SK-N-SH treated with all-trans-retinoic acid at 6 μM for 48 hours (cell line): ENCODE data around the gene CRYL1.

Source experiments
- ATAC-seq: fragments of 200-7000 bp; cut with Tn5 transposase; 3 replicates; pipeline ENCODE4 v1.9.1; 2020; ENCODE audit warnings: mild to moderate bottlenecking, moderate library complexity
- ARNTL ChIP-seq: fragments of 450-650 bp; formaldehyde crosslinking; IDR thresholded peaks from 2 replicates; pipeline ENCODE4 v1.5.0; 2020; ENCODE audit warnings: low read depth, mild to moderate bottlenecking, moderate library complexity, borderline replicate concordance
- BACH2 ChIP-seq: fragments of 250-450 bp; sonication (Bioruptor Pico); IDR thresholded peaks from 2 replicates; pipeline ENCODE4 v1.9.0; 2021; ENCODE audit warnings: mild to moderate bottlenecking, borderline replicate concordance
- CREB5 ChIP-seq: fragments of 250-450 bp; sonication (Bioruptor Pico); IDR thresholded peaks from 2 replicates; pipeline ENCODE4 v1.5.1; 2020; ENCODE audit warnings: low read depth, mild to moderate bottlenecking, moderate library complexity
- CSDC2 ChIP-seq: fragments of 250-450 bp; sonication (Bioruptor Pico); IDR thresholded peaks from 2 replicates; pipeline ENCODE4 v1.5.0; 2020; ENCODE audit warnings: mild to moderate bottlenecking, moderate library complexity
- ESRRG ChIP-seq: fragments of 250-450 bp; sonication (Bioruptor Pico); IDR thresholded peaks from 2 replicates; pipeline ENCODE4 v1.6.1; 2021; ENCODE audit warnings: mild to moderate bottlenecking
- GLIS3 ChIP-seq: fragments of 250-450 bp; sonication (Bioruptor Pico); IDR thresholded peaks from 2 replicates; pipeline ENCODE4 v1.5.0; 2020; ENCODE audit warnings: mild to moderate bottlenecking, moderate library complexity
- ISL1 ChIP-seq: fragments of 250-450 bp; sonication (Bioruptor Pico); IDR thresholded peaks from 2 replicates; pipeline ENCODE4 v2.1.2; 2022; ENCODE audit warnings: mild to moderate bottlenecking, moderate library complexity
- OSR1 ChIP-seq: fragments of 250-450 bp; sonication (Bioruptor Pico); IDR thresholded peaks from 2 replicates; pipeline ENCODE4 v1.8.0; 2022; ENCODE audit warnings: moderate library complexity, mild to moderate bottlenecking, inconsistent platforms
- POU6F1 ChIP-seq: fragments of 250-450 bp; sonication (Bioruptor Pico); IDR thresholded peaks from 2 replicates; pipeline ENCODE4 v1.8.0; 2021; ENCODE audit warnings: low read depth, mild to moderate bottlenecking, moderate library complexity, borderline replicate concordance
- PPARA ChIP-seq: fragments of 250-450 bp; sonication (Bioruptor Pico); IDR thresholded peaks from 2 replicates; pipeline ENCODE4 v1.5.0; 2020; ENCODE audit warnings: mild to moderate bottlenecking, borderline replicate concordance
- RARB ChIP-seq: fragments of 250-450 bp; sonication (Bioruptor Pico); IDR thresholded peaks from 2 replicates; pipeline ENCODE4 v1.8.0; 2021; ENCODE audit warnings: mild to moderate bottlenecking, moderate library complexity
- SNAI2 ChIP-seq: fragments of 250-450 bp; sonication (Bioruptor Pico); IDR thresholded peaks from 2 replicates; pipeline ENCODE4 v1.5.0; 2020; ENCODE audit warnings: mild to moderate bottlenecking, moderate library complexity
- TCF4 ChIP-seq: fragments of 250-450 bp; sonication (Bioruptor Pico); IDR thresholded peaks from 2 replicates; pipeline ENCODE4 v1.8.0; 2021; ENCODE audit warnings: mild to moderate bottlenecking, moderate library complexity, borderline replicate concordance
- ZFP3 ChIP-seq: fragments of 250-450 bp; sonication (Bioruptor Pico); IDR thresholded peaks from 2 replicates; pipeline ENCODE4 v1.5.0; 2020; ENCODE audit warnings: mild to moderate bottlenecking, moderate library complexity
- ZFP30 ChIP-seq: fragments of 450-650 bp; formaldehyde crosslinking; IDR thresholded peaks from 2 replicates; pipeline ENCODE4 v1.5.0; 2022; ENCODE audit warnings: mild to moderate bottlenecking, moderate library complexity
- ZNF565 ChIP-seq: fragments of 450-650 bp; formaldehyde crosslinking; conservative IDR thresholded peaks from 2 replicates; pipeline ENCODE4 v1.5.0; 2020; ENCODE audit warnings: low read depth, mild to moderate bottlenecking, moderate library complexity
- ZNF8 ChIP-seq: fragments of 450-650 bp; formaldehyde crosslinking; IDR thresholded peaks from 2 replicates; pipeline ENCODE4 v1.5.0; 2020; ENCODE audit warnings: mild to moderate bottlenecking, moderate library complexity
- TF ChIP-seq, protein P1 (sequence below): fragments of 250-450 bp; sonication (Bioruptor Pico); IDR thresholded peaks from 2 replicates; pipeline ENCODE4 v1.8.0; 2020; ENCODE audit warnings: mild to moderate bottlenecking, moderate library complexity, borderline replicate concordance
- TF ChIP-seq, protein P2 (sequence below): fragments of 250-450 bp; sonication (Bioruptor Pico); IDR thresholded peaks from 2 replicates; pipeline ENCODE4 v1.5.1; 2021; ENCODE audit warnings: mild to moderate bottlenecking, moderate library complexity
- TF ChIP-seq, protein P3 (sequence below): fragments of 250-450 bp; sonication (Bioruptor Pico); IDR thresholded peaks from 2 replicates; pipeline ENCODE4 v1.5.0; 2020; ENCODE audit warnings: mild to moderate bottlenecking, moderate library complexity

Gene CRYL1

GRCh38 chr13:20418953-20419352 lies 106.7 kb downstream of the CRYL1 start:
- ATAC-seq = no peak
- TF ChIP-seq CREB5 (CRISPR knock-in tag) (no peak), SNAI2 (CRISPR knock-in tag) (no peak), ISL1 (no peak), PPARA (CRISPR knock-in tag) (no peak), ZFP3 (CRISPR knock-in tag) (no peak), BACH2 (no peak), RARB (CRISPR knock-in tag) (no peak)
- TF ChIP-seq, protein P1, sequence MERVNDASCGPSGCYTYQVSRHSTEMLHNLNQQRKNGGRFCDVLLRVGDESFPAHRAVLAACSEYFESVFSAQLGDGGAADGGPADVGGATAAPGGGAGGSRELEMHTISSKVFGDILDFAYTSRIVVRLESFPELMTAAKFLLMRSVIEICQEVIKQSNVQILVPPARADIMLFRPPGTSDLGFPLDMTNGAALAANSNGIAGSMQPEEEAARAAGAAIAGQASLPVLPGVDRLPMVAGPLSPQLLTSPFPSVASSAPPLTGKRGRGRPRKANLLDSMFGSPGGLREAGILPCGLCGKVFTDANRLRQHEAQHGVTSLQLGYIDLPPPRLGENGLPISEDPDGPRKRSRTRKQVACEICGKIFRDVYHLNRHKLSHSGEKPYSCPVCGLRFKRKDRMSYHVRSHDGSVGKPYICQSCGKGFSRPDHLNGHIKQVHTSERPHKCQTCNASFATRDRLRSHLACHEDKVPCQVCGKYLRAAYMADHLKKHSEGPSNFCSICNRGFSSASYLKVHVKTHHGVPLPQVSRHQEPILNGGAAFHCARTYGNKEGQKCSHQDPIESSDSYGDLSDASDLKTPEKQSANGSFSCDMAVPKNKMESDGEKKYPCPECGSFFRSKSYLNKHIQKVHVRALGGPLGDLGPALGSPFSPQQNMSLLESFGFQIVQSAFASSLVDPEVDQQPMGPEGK (CRISPR knock-in tag) = no peak
- TF ChIP-seq, protein P2, sequence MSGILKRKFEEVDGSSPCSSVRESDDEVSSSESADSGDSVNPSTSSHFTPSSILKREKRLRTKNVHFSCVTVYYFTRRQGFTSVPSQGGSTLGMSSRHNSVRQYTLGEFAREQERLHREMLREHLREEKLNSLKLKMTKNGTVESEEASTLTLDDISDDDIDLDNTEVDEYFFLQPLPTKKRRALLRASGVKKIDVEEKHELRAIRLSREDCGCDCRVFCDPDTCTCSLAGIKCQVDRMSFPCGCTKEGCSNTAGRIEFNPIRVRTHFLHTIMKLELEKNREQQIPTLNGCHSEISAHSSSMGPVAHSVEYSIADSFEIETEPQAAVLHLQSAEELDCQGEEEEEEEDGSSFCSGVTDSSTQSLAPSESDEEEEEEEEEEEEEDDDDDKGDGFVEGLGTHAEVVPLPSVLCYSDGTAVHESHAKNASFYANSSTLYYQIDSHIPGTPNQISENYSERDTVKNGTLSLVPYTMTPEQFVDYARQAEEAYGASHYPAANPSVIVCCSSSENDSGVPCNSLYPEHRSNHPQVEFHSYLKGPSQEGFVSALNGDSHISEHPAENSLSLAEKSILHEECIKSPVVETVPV (CRISPR knock-in tag) = no peak

GRCh38 chr13:20416223-20416745 lies 109.4 kb downstream of the CRYL1 start:
- ATAC-seq = no peak
- TF ChIP-seq ZNF8 (CRISPR knock-in tag) (no peak), RARB (CRISPR knock-in tag) (no peak), ZFP3 (CRISPR knock-in tag) (no peak)
- TF ChIP-seq, protein P2 (CRISPR knock-in tag) = no peak
- TF ChIP-seq, protein P3, sequence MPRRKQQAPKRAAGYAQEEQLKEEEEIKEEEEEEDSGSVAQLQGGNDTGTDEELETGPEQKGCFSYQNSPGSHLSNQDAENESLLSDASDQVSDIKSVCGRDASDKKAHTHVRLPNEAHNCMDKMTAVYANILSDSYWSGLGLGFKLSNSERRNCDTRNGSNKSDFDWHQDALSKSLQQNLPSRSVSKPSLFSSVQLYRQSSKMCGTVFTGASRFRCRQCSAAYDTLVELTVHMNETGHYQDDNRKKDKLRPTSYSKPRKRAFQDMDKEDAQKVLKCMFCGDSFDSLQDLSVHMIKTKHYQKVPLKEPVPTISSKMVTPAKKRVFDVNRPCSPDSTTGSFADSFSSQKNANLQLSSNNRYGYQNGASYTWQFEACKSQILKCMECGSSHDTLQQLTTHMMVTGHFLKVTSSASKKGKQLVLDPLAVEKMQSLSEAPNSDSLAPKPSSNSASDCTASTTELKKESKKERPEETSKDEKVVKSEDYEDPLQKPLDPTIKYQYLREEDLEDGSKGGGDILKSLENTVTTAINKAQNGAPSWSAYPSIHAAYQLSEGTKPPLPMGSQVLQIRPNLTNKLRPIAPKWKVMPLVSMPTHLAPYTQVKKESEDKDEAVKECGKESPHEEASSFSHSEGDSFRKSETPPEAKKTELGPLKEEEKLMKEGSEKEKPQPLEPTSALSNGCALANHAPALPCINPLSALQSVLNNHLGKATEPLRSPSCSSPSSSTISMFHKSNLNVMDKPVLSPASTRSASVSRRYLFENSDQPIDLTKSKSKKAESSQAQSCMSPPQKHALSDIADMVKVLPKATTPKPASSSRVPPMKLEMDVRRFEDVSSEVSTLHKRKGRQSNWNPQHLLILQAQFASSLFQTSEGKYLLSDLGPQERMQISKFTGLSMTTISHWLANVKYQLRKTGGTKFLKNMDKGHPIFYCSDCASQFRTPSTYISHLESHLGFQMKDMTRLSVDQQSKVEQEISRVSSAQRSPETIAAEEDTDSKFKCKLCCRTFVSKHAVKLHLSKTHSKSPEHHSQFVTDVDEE (CRISPR knock-in tag) = no peak

DNA sequence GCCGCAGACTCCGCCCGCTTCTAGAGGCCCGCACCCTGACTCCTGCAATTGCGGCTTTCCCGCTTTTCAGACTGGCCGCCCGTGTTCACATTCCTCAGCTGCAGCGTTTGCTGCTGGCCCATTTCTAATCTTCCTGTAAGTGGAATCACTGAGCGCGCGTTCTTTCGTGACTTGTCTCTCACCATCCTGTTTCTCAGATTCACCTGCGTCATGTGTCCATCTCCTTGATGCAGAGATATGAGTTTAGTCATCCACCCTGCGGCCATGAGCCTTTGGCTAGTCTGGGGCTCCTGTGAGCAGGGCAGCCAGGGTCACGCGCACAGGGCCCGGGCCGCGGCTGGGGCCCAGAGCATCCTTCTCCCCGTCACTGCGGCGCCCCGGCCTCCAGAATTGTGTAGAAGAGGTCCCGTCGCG lies 110.0 kb downstream of the CRYL1 start:
- ATAC-seq = no peak
- no peak for TF ChIP-seq OSR1
- TF ChIP-seq SNAI2 (CRISPR knock-in tag) = no peak
- no peak for TF ChIP-seq PPARA (CRISPR knock-in tag)
- no peak for TF ChIP-seq ZNF8 (CRISPR knock-in tag)
- no peak for TF ChIP-seq ZFP30 (CRISPR knock-in tag)
- TF ChIP-seq ZFP3 (CRISPR knock-in tag) = no peak
- TF ChIP-seq ISL1 = no peak
- no peak for TF ChIP-seq TCF4
- no peak for TF ChIP-seq ESRRG (CRISPR knock-in tag)
- TF ChIP-seq ZNF565 = no peak
- TF ChIP-seq ARNTL (CRISPR knock-in tag) = no peak
- TF ChIP-seq RARB (CRISPR knock-in tag) = no peak
- TF ChIP-seq GLIS3 (CRISPR knock-in tag) = no peak
- TF ChIP-seq, protein P3 (CRISPR knock-in tag) = no peak
- TF ChIP-seq BACH2 = no peak
- TF ChIP-seq POU6F1 = no peak
- TF ChIP-seq CSDC2 (CRISPR knock-in tag) = no peak
- TF ChIP-seq, protein P2 (CRISPR knock-in tag) = no peak
- TF ChIP-seq, all 23 proteins: peak for 0
